ENCODE results near the gene SNCA. TPM values are rescaled to one million over a fixed set of nuclear protein-coding genes. Genes with fewer than 3 reads are reported as not detected.

SNCA gene
- total RNA-seq, 1 donor: 18.6 TPM

DNA sequence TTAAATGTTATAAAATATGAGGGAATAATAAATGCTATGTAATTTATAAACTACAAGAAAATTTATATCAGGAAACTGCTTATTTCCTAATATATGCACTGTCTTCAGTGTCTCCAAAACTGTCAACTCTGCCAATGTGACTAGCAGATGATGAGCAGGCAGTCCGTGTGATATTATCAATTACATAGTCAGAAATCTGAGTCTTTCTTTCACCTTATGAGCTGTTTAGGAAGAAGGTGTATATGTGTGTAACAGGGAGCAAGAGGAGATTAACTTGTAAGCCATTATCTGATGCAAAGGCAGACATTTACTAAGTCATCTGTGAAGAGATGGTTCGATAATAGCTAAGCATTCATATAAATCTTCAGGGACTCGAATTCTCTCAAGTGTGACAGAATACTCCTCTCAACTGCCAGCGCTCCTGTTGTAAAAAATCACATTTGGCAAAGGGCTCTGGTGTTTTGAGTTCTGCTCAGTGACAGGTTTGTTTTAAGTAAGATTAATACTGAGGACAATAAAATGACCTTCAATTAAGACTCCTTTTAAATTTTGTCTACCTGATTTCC, 79.7 kb downstream of the SNCA start:
- no peak for DNase-seq (ENCODE audit: low read depth in 2 of 3, low spot score in 2 of 3)

DNA sequence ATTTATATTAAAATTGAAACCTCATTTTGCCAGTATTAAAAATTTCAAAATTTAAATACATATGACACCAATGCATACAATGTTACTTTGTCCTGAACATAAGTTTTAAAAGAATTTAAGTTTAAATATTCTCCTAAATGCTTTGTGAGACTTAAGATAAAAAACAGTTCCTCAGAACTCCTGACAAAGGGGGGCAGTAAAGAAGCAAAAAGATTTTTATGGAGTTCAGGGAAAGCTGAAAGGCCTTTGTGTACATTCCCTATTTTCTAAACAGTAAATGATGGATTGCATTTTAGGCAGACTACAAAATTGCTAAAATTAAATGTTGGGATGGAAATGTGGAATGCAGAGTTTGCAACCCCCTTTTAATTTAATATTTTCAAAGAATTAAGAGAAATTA, 81.7 kb downstream of the SNCA start:
- no peak for DNase-seq (ENCODE audit: low read depth in 2 of 3, low spot score in 2 of 3)

DNA sequence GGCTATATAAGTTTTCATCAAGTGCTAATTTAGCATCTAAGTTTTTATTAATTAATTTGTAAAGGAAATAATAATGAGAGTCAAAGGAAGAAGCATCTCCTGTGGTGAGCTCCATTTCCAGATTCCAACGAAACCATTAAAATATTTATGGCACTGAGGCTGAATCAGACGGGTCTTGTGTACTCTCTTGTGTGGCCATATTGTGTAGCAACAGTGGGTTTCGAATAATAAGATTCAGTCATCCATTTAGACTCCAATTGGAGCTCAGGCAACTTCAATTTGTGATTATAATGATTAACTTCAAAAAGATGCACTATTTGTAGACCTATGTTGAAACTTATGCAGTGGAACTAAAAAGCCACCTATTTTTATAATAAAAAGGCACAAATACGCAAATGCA, 82.4 kb downstream of the SNCA start:
- no peak for DNase-seq (ENCODE audit: low read depth in 2 of 3, low spot score in 2 of 3)

DNA sequence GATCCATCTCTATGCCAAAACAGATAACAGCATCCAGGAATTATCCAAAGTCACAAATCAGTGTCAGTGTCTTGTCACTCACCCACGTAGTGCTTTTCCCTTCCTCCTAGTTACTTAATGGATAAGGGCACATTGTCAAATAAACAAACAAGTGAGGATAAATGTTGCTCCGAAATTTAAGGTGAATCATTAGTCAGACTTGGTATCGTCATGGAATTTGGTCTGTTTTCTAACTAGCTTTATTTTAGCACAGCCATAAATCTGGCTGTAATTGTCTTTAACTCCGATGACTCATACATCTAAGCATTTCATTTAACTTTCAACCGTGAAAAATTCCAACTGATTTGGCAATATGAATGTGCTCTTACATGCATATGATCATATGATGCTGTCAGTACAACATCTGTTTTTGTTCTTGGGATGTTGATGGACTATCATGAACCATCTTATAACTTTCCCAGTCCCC, 83.3 kb downstream of the SNCA start:
- no peak for DNase-seq (ENCODE audit: low read depth in 2 of 3, low spot score in 2 of 3)

DNA sequence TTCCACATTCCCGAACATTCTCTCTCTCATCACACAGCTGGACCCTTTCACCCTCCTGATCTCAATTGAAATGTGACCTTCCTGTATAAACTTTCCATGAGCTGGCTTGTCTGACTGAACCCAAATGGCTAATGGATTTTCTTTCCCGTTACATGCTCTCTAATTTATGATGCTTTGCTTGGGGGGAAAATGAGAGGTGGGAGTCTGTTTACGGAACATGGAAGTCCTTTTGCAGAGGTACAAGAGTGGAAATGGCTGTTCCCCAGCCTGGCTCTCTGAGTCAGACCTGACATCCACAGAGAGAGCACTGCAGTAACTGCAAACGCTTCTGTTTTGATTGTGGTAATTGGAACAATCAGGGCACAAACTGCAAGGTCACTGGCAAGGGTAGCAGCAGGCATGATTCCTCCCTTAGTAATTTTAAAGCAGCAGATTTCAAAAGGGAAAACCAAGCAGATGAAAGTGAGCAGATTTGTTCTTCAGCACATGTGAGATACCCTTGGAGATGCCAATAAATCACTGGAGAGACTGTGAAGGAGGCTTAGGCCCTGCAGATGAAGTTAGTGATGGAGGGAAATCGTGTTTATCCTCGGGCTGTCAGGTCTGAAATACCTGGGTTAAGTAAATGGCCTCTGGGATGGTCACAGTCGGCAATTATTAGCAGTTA, 83.9 kb downstream of the SNCA start:
- no peak for DNase-seq (ENCODE audit: low read depth in 2 of 3, low spot score in 2 of 3)

DNA sequence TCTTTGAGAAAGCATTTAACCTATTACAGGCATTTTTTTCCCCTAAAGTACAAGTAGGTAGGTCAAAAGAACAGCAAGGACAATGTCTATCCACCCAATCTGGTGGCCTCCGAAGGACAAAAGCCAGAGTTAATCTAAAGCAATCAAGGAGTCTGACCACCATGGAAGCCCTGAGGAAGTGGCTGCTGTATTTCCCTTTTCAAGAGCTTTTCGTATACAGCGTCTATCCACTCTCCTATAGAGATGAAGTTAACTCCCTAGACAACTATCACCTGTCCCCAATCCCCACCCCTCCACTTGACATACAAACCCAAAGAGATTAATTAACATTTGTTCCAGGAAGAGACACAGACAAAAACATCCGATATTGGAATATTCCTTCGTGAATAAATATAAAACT, 85.5 kb downstream of the SNCA start:
- no peak for DNase-seq (ENCODE audit: low read depth in 2 of 3, low spot score in 2 of 3)

DNA sequence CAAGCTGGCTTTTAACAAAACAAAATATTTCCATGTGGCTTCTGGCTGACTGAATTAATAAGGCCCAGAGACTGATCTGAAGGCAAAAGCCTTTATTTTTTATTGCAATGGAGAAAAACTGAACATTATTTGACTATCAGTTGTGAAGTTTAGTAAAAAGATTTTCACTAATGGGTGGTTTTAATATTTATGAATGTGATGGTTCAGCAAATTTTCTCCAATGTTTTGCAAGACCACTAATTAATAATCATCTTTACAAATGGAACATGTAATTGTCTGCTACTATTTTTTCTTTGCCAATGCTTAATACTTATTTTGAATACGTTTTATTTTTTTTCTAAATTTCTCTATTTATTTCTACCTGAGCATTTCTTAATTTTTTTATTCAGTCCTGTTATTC, 90.6 kb downstream of the SNCA start:
- DNase-seq (ENCODE audit: low read depth in 2 of 3, low spot score in 2 of 3): no peak

DNA sequence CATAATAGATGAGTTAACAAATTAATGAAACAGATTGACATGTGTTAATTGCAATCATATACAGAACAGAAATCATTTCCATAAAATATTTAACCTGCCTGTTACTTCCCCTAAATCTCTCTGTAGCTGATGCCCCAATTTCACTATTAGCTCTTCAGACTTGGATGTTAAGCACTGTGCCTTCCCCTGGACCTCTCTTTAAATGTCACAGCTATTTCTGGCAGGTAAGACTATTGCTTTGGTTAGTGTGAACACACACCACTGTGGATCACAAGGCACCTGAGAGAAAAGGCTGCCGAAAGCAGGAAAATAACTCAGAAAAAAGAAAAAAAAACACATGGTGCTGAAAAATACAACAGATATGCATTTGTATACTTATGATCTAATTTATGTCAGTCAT, 91.3 kb downstream of the SNCA start:
- no peak for DNase-seq (ENCODE audit: low read depth in 2 of 3, low spot score in 2 of 3)

DNA sequence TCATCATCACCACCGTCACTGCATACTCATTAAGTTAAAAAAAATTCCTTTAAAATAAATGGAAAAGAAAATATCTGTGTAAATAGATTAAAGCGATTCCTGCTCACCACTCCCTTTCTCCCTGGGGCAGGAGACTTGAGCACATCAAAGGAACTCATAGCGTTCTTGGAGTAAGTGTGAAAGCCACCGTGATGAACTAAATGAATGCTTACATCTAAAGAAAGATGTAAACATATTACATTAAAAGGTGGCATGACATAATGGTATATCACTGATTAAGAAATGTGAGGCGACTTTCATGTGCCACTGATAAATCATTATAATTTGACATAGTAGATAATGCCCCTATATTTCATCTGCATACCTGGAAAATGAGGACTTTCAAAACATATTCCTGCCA, 92.0 kb downstream of the SNCA start:
- no peak for DNase-seq (ENCODE audit: low read depth in 2 of 3, low spot score in 2 of 3)

DNA sequence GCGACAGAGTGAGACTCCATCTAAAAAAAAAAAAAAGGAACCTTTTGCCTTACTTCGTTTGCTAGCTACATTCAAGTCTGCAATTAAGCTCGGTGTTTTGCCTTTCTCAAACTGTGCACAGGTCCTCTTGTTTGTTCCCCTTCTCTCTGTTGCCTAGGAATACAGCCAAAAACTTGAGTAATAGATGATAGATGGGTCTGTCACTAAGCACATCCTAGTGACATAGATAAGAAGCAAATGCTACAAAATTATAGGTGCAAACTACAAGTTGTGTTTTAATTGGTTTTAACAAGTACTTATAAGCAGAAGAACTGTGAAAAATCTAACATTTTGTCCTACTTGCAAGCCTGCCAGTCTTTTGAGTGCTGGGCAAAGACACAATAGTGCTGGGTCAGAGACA, 95.2 kb downstream of the SNCA start:
- DNase-seq (ENCODE audit: low read depth in 2 of 3, low spot score in 2 of 3): peak in 1 of 3 donors; percentile 6

DNA sequence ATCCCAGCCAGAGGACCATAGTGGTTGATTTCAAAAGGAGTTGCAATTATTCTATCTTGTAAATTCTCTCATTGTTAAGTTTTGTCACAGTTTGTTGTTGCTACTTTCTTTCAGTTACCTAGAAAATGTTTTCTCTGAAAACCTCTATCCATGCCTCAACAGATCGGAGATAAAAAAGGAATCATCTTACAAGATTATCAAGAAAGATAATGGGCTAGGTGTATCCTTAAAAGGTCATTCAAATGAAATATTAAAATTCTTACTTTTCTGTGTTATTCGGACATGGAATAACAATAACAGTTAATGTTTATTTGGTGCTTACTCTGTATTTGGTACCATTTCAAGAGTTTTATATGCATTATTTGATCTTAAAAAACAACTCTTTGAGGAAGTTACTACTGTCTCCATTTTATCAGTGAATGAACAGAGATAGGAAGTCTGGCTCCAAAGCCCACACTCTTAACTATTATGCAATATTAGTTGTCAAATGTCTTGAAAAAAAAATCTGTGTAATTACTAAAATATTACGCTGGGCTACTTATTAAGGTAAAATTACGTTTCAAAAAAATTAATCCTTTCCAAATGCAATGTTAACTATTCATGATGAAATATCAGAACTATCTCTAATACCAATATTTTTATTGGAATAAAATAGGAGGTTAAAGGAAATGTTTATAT, 97.5 kb downstream of the SNCA start:
- DNase-seq (ENCODE audit: low read depth in 2 of 3, low spot score in 2 of 3): no peak

DNA sequence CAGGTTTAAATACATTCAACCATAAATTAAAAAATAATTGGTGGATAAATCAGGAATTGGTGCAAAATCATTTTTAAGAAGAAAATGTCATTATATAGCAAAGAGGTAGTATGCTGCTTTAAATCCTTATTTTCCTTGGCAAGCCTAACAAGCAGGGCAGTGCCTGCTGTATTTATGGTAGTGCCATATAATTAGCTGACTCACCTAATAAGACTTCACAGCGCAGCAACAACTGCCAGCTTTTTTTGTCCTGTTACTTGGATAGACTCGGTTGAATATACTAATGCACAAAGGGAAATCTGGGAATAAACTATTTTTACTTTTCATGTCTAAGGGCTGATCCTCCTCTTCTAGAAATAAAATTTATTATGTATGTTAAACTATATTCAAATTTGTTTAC, 99.1 kb downstream of the SNCA start:
- DNase-seq (ENCODE audit: low read depth in 2 of 3, low spot score in 2 of 3): no peak

DNA sequence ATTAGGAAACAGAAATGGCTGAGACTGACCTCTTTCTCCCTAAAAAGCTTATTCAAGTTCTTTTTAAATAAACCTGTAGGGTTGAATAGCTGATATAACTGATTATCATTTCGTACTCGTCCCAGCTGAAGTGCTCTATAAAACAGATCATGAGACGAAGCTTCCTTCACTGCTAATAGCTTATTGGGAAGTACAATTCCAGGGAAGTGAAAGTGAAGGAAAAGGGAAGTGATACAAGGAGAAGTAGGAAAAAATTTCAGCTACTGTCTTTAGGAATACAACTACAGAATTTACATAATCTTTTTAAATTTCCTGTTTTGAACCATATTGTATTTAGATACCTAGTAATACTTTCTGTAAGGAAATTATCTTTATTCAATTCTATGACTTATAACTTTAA, 103.0 kb downstream of the SNCA start:
- DNase-seq (ENCODE audit: low read depth in 2 of 3, low spot score in 2 of 3): no peak

DNA sequence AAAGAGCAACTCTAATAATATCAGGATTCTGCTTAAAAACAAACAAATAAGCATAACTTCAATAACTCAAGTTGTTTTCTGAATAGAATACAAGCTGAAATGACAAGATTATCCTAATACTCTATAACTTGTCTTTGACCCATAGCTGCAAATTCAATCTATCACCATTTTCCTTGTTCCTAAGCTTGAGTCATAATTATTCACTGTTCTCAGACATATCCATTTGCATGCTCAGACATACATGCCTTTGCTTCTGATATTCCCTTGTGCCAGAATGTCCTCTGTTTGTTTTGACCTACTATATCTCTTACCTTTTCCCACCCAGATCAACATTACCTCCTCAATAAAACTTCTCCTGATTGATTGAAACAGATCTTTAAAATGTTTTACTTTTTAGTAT, 109.7 kb downstream of the SNCA start:
- no peak for DNase-seq (ENCODE audit: low read depth in 2 of 3, low spot score in 2 of 3)

DNA sequence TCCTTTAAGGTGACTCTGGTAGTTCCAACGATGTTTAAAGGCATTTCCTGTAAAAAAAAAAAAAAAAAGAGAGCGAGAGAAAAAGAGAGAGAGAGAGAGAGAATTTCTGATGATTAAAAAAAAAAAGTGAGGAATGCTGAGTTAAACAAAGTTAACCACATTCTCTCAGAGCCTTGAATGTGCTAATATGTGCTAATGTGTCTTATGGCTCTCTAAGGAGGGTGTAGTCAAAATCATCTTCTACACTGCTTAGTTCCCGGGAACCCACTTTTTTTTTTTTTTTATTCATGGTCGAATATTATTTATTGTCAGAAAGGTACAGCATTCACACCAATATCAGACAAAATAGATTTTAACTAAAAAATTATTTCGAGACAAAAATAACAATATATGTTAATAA, 111.7 kb downstream of the SNCA start:
- DNase-seq (ENCODE audit: low read depth in 2 of 3, low spot score in 2 of 3): no peak

DNA sequence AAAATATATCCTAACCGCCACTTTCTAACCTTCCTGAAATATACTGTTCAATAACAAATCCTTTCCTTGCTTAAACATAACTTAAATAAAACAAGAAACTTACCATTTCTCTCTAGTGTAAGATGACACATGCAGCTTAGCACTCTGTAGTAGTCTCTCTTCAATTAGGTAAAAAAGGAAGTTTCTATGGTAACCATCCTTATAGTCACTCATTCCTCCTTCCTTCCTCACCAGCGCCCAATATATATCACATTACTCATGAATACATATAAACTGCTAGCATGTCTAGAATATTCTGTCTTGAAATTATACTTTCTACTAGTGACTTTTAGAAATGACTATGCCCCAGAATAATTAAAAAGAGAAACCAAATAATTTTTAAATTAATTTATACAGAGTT, 112.2 kb downstream of the SNCA start:
- no peak for DNase-seq (ENCODE audit: low read depth in 2 of 3, low spot score in 2 of 3)

DNA sequence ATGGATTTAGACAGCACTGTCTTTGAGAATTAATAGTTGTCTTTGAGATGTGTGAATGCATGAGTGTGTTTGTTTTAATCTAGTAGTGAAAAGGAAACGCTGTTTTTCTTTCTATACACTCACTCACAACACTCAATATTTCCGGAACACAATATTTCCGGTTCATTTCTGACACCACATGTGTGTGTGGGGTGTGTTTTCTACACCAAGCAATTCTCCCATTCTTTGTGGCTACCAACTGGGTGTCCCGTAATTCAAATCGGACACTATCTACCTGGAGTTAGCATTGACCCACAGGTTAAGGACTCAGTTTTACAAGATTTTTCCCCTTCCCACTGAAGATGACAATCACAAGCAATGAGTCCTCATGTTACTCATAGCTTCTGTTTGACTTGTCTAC, 113.9 kb downstream of the SNCA start:
- DNase-seq (ENCODE audit: low read depth in 2 of 3, low spot score in 2 of 3): no peak

DNA sequence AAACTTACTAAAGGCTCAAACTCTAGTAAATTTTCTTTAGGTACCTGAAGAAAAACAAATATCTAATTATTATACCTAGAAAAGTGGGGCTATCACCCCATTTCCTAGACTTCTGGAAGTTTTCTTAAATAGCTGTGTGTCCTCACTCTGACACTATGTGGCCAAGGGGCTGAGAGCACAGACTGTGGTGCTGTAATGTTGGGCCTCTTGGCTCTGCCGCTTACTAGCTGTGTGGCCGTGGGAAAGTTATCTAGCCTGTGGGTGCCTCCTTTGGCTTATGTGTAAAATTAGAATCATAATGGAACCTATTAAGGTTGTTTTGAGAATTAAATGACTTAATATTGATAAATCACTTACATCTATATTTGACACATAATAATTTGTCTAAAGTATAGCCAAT, 114.4 kb downstream of the SNCA start:
- no peak for DNase-seq (ENCODE audit: low read depth in 2 of 3, low spot score in 2 of 3)

DNA sequence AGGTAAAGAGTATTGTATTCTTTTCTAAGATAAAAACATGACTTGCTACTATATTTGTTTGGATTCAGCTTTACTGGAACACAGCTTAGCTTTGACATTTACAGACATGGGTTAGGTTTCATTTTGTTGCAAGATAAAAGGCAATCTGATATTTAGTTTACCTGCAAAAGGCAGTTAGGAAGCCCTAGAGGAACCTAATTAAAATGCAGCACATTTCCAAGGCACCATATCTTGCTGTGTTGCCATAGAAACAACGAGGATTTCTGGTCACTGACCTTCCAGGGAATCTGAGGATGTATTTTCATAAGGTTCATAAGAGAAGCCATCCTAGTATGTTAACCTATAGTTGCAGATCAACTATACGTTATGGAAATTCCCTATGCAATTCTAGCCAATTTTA, 116.0 kb downstream of the SNCA start:
- DNase-seq (ENCODE audit: low read depth in 2 of 3, low spot score in 2 of 3): no peak

DNA sequence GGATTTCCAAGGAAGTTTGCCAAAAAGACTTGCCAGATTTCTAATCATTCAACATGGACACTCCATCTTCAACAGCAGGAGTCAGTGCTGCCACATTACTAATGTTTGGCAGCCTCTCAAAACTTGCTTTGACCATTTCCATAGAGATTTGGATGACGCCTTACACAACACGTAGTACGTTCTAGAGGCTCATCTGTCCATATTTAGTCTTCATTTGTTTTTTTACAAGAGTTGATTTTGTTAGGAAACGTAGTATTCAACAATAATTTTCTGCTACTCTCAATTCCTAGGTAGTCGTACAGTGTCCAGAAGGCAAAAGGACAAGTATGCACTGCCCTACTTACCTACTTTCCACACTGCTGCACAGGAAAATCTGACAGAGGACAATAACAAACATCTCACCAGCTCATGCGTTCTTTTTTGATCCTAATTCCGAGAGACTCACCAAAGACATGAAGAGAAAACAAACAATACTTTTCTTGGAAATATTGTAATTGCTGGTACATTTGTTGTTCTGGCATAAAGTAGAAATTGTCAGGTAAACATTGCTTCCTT, 117.3 kb downstream of the SNCA start:
- DNase-seq (ENCODE audit: low read depth in 2 of 3, low spot score in 2 of 3): no peak

DNA sequence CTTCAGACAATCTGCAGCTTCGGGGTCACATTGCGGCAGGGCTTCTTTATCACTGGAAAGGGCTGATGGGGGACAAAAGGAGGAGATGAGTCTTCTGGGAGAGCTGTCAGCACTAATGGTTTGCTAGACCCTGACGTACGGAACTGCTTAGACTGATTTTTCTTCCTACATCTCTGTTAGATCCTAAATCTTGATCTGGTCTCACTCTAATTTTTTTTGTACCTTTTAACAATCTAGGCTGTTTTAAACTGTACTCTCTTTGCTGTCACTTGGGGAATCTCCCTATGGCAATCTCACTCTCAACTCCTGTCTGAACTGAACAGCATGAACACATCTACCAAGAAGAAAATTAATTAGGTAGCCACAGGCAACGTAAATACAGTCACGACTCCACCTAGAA, 120.1 kb downstream of the SNCA start:
- no peak for DNase-seq (ENCODE audit: low read depth in 2 of 3, low spot score in 2 of 3)

DNA sequence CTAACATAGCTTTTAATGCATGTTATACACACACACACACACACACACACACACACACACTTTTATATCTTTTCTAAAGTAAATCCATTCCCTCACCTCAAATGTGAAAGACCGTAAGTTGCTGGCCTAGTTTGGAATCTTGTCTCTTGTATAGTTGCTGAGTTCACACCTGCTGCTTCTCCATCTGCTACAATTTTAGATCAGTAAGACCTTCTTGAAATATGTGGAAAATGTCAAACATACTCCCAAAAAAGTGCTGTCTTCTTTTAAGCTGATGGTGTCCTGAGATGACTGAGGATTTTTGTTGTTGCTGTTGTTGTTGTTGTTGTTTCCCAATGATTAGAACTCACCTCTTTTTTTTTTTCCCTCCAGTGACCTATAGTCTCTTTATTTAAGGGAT, 121.3 kb downstream of the SNCA start:
- no peak for DNase-seq (ENCODE audit: low read depth in 2 of 3, low spot score in 2 of 3)
